ENCODE data around the gene ZNF227. TPM values are rescaled to one million over a fixed set of nuclear protein-coding genes. Genes with fewer than 3 reads are reported as not detected.

ZNF227 gene
- total RNA-seq, 1 experiment from 2014 or later: 18.5 TPM

- TF ChIP-seq ZNF532 (CRISPR knock-in tag; IDR thresholded peaks at IDR 0.05; ENCODE audit: borderline replicate concordance) (no peak), NFE2L1 (CRISPR knock-in tag; IDR thresholded peaks at IDR 0.05) (no peak), ZNF281 (CRISPR knock-in tag; IDR thresholded peaks at IDR 0.05) (no peak)
Measured at GRCh38 chr19:44190020-44190419, 22.3 kb upstream of the ZNF227 start (continued).

- Mint-ChIP-seq H3K4me3 (no peak overlapping the region), H3K4me1 (no peaks in the 10 kb centered on the region), H3K9me3 (peaks cover 72% of the 10 kb centered on the region), H3K36me3 (peaks cover 12% of the 10 kb centered on the region), H3K27ac (no peak overlapping the region), H3K27me3 (ENCODE audit: low read depth) (peaks cover 37% of the 10 kb centered on the region)
- ATAC-seq (no peak), DNase-seq (ENCODE audit: low spot score) (no peak)
- POLR2A ChIA-PET: no interaction called here
- TF ChIP-seq ZBTB21 (CRISPR knock-in tag; IDR thresholded peaks at IDR 0.05; ENCODE audit: borderline replicate concordance) (no peak), ATF1 (CRISPR knock-in tag; IDR thresholded peaks at IDR 0.05) (no peak), CREM (CRISPR knock-in tag; IDR thresholded peaks at IDR 0.05) (no peak), SOX15 (CRISPR knock-in tag; IDR thresholded peaks at IDR 0.05) (no peak), HMGXB4 (CRISPR knock-in tag; IDR thresholded peaks at IDR 0.05) (no peak), AR (CRISPR knock-in tag; IDR thresholded peaks at IDR 0.05) (no peak), ZNF121 (CRISPR knock-in tag; IDR thresholded peaks at IDR 0.05) (no peak), TCF7 (CRISPR knock-in tag; IDR thresholded peaks at IDR 0.05; ENCODE audit: low read depth) (no peak), ZSCAN18 (CRISPR knock-in tag; IDR thresholded peaks at IDR 0.05) (no peak), ELF4 (CRISPR knock-in tag; IDR thresholded peaks at IDR 0.05; ENCODE audit: low read depth) (no peak), PRRX2 (CRISPR knock-in tag; IDR thresholded peaks at IDR 0.05) (no peak), E2F4 (CRISPR knock-in tag; IDR thresholded peaks at IDR 0.05; ENCODE audit: borderline replicate concordance, low read depth) (no peak), ZNF219 (CRISPR knock-in tag; IDR thresholded peaks at IDR 0.05; ENCODE audit: borderline replicate concordance) (no peak), FOXK1 (CRISPR knock-in tag; IDR thresholded peaks at IDR 0.05) (no peak)
- CTCF ChIA-PET: no interaction called here
Measured at GRCh38 chr19:44192127-44192526, 20.2 kb upstream of the ZNF227 start.

Data from WTC11 (cell line).